Erythroblast (primary cell): ENCODE results near the gene PABPC1L2A.
"Not testable (repeated sequence)": the region's sequence is repeated elsewhere in the genome, so short reads cannot be mapped to it uniquely, and the experiment has no call there.

Experiments used
- GATA1 ChIP-seq: IDR thresholded peaks from 2 replicates; pipeline ENCODE4 v1.6.1; 2011; ENCODE audit warnings: low read depth, mild to moderate bottlenecking, control low read depth, low read length, moderate library complexity
- POLR2A ChIP-seq: IDR thresholded peaks from 2 replicates; pipeline ENCODE4 v1.6.1; 2011; ENCODE audit warnings: mild to moderate bottlenecking, low read length

DNA sequence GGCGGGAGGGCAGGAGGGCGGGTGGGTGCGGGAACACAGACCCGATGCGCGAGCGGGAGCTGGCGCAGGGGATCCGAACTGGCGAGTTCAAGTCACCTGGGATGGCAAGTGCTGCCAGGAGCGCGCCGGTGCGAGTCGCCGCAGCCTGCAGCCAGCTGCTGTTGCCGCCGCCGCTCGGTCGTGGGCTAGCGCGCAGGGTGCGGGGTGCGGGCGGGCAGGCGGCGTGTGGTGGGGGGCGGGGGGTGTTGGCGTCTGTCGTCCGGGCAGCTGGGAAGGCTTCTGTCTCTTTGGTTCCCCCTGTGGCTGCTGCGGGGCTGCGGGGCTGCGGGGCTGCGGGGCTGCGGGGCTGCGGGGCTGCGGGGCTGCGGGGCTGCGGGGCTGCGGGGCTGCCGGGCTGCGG is 572 bp upstream of the PABPC1L2A start:
- not testable (repeated sequence) for TF ChIP-seq POLR2A, GATA1
